ENCODE measurements around the gene GLT1D1. TPM values are rescaled to one million over a fixed set of nuclear protein-coding genes. Genes with fewer than 3 reads are reported as not detected.

Gene GLT1D1
- total RNA-seq, 1 donor from 2014 or later = 0.22 TPM

GRCh38 chr12:128992116-128992515 is 138.8 kb downstream of the GLT1D1 start:
- intact Hi-C loops (cut with micrococcal nuclease) = no loop called here

DNA sequence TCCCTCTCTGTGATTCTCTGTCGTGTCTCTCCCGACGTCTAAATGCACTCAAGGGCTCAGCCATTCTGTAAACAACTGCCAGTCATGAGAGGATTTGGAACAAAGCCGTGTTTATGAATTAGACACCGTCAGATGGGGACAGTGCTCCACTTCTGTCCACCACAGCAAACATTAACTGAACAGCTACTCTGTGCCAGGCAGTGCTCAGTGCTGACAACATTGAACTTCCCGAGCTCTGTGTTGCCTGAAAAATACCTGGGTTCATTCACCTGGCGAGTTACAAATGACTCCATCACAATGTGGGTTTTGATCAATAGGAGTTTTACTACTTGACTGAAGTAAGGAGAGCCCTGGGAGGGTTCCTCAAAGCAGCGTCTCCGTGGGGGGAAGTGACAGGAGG is 139.3 kb downstream of the GLT1D1 start:
- intact Hi-C loops (cut with micrococcal nuclease) = no loop called here

- intact Hi-C loops (cut with micrococcal nuclease) = no loop called here
These were observed 141.6 kb downstream of the GLT1D1 start for GRCh38 chr12:128994856-128995255.

- intact Hi-C loops (cut with micrococcal nuclease) = no loop called here
These were observed 142.3 kb downstream of the GLT1D1 start for GRCh38 chr12:128995619-128996018.

GRCh38 chr12:129001826-129002225 is 148.5 kb downstream of the GLT1D1 start:
- intact Hi-C loops (cut with micrococcal nuclease) = no loop called here

DNA sequence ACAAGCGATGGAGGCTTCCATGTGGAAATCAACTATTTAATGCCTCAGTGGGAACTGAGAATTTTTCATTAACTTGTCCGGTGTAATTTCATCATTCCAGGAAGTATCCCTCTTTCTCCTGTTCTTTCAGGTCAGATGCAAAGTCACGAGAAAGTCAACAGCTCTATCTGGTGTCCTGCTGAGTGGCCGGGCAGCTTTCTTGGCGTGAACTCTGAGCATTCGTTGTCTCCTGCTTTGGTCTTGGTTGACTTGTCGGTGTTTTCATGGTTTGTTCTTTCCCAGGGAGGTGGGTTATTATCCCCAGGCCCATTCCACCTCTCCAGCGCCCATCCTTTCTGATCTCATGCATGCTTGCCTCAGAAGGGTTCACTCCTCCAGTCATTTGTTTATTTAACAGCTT is 149.1 kb downstream of the GLT1D1 start:
- intact Hi-C loops (cut with micrococcal nuclease) = no loop called here

- intact Hi-C loops (cut with micrococcal nuclease) = no loop called here
These were observed 152.1 kb downstream of the GLT1D1 start for GRCh38 chr12:129005416-129005815.

DNA sequence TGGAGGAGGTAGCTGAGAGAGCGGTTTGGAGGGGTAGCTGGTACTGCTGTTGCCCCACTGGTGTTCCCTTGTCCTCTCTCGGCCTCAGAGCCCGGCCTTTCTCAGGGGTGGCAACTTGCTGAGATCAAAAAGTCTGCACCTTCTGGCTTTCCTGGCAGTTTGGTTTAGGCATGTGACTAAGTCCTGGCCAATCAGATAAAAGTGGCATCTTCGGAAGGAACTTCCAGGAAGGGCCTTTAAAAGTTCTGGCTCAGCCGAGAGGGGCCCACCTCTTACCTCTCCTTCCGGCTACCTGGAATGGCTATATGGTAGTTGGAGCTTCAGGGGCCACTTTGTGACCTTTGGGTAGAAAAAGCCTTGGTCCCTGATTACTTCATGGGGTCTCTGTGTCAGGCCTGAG is 152.6 kb downstream of the GLT1D1 start:
- intact Hi-C loops (cut with micrococcal nuclease) = no loop called here

GRCh38 chr12:129009833-129010622 is 156.8 kb downstream of the GLT1D1 start:
- intact Hi-C loops (cut with micrococcal nuclease) = no loop called here

GRCh38 chr12:129016159-129016558 is 162.9 kb downstream of the GLT1D1 start:
- intact Hi-C loops (cut with micrococcal nuclease) = no loop called here

DNA sequence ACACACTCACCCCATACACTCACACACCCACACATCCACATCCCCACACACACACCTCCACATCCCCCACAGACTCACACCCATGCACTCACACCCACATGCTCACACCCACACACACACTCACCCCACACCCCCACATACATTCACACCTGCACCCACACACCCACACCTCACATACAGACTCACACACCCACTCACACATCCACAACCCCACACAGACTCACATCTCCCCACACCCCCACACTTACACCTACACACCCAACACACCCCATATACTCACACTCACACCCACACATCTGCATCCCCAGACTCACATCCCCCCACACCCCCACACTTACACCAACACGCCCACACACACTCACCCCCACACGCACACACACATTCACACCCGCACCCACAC is 171.8 kb downstream of the GLT1D1 start:
- intact Hi-C loops (cut with micrococcal nuclease) = no loop called here

- intact Hi-C loops (cut with micrococcal nuclease) = no loop called here
These were observed 175.6 kb downstream of the GLT1D1 start for GRCh38 chr12:129028844-129029243.

Other genes starting within 250 kb of the GLT1D1 start
- 35.4 and 36.3 TPM in 2 replicates for gene SLC15A4, start 29.5 kb upstream of the GLT1D1 start, total RNA-seq